NCI-H1092 (cell line): ENCODE data around the gene AKT2.

ENCODE experiments used
- DNase-seq: peaks from one replicate; lab custom pipeline; 2025; lab: John Stamatoyannopoulos, UW

The AKT2 gene

DNA sequence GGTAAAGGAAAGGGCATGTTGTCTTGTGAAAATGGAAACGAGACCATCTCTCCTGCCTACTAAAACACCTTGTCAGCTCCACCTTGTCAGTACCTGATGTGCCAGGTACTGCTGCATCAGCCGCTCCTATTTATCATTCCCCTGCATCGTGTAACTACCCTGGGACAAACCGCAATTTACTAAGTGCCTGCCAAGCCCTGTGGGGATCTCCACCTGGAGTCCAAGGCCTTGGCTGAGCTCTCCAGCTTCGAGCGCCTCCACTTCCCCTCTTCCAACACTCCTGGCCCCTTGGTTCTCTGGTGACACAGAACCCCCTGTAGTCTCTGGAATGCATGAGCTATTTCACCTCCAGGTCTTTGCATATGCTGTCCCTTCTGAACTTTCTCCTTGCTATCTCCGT is 32.8 kb downstream of the AKT2 start:
- DNase-seq = no peak

DNA sequence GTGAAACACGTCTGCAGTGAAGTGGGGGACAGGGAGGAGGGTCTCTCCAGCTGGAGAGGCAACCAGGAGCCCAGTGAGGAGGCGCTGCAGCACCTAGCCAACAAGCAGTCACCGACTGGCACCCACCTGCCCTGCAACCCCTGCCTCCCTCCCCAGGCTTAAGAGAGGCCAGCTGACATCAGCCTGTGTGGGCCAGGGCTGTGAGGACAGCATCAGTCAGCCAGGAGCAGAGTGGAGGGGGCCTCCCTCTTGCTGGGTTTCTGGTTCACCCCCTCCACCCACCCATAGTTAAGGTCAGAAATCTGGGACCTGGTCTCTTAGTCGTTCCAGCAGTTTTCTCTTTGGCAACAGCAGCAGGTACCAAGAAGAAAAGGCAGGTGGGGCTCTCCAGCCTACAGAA is 33.2 kb downstream of the AKT2 start:
- DNase-seq = no peak

DNA sequence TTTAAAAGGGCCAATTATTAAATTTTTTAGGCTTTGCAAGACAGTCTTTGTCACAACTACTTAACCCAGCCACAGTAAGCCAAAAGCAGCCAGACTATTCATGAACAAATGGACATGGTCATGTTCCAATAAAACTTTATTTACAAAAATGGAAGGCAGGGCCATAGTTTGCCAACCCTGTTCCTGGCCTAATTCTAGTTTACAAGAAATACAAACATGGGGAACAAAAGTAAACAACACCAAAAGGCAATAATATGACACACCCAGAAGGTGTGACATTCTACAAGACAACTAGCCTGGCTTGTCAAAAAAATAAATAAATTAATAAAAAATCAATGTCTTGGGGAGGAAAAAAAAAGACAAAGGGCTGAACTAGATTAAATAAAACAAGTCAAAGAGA is 33.9 kb downstream of the AKT2 start:
- no peak for DNase-seq

DNA sequence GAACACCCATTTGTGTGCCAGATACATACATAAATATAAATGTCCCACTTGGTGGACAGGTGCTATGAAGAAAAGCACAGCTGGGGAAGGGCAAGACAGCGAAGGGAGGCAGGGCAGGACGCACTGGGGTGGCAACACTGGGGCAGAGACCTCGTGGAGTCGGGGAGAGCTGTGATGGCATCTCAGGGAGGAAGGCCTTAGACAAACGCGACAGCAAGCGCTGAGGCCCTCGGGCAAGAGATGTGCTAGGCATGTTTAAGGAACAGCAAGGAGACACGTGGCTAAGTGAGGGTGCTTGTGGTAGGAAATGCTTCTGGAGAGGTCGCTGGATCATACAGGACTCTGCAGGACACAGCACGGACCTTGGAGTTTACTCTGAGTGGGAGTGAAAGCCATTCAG is 35.4 kb downstream of the AKT2 start:
- DNase-seq = no peak

DNA sequence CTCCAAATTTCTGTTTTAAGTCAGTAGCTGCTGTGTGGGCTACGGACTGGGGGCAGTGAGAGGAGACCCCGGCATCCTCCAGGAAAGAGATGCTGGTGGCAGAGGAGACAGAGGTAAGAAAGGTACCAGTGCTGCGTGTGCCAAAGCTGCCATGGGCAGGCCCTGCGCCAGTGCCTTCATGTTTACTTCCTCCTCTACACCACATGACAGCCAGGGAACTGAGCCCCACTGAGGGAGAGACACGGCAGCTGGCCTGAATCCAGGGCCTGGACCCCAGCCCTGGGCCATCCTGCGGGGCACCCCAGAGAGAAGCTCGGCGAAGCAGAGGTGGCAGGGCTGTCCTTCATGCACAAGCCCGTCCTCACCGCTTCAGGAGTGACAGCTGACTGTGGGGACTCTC is 35.9 kb downstream of the AKT2 start:
- no peak for DNase-seq

DNA sequence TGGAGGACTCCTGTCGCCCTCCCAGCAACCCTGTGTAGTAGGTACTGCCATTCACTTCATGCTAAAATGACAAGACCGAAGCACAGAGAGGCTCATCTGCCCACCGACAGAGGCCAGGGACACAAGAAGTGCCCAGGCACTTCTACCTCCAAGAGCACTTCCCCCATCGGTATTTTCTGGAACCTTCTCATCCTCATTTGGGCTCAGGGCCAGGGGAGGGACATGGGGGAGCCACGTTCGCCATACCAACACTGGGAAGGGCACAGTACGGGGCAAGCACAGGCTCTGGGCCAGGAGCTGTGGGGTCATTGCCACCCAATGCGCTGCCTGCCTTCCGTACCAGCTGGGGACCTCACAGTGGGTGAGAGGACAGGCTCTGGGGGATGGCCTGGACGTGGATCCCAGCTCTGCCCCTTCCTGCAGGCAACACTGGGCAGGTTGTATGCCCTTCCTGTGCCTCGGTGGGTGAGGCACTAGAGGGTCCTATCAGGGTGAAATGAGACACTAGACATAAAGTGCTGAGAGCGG is 37.3 kb downstream of the AKT2 start:
- DNase-seq = no peak

DNA sequence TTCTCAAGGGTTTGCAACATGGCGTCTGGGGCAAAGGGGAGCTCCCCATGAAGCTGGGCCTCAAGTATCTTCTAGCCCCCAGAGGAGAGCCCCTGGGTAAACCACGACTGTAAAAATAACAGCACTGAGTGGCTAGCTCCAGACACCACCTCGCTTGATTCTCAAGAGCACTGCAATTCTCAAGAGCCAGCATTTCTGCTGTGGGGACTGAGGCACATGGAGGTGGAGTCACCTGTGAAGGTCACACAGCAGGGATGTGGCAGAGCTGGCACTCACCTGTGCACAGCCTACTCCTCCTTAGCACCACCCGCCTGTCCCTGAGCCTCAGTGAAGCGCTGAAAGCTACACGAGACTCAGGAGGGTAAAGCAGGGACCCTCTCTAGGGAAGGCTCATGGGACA is 38.0 kb downstream of the AKT2 start:
- no peak for DNase-seq

DNA sequence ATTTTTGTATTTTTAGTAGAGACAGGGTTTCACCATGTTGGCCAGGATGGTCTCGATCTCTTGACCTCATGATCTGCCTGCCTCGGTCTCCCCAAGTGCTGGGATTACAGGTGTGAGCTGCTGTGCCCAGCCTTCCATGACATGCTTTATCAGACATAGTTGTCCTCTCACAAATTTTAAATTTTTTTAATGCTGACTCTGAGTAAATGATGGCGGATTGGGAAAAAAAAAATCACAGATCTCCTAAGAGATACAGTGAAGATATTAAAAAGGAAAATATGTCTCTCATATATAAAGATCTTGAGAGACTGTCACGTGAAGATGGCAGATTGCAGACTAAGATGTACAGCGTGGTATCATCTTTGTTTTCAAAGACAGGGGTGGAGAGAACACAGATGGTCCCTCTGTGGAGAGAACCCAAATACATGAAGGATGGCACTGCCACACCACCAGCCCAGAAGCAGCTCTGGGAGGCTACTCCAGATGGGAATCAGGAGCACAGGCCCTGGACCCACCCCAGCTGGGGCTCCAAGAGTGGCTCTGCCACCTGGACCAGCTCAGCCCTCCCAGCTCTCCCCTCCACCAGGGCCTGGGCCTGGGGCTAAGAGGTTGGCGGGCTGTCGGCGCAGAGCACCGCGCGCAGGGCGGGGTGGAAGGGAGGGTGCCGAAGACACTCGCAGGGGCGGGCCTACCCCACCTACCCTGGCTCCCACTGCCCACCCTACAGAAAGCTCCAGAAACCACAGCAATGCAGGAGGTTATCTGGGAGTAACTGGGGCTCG is 38.7 kb downstream of the AKT2 start:
- no peak for DNase-seq

DNA sequence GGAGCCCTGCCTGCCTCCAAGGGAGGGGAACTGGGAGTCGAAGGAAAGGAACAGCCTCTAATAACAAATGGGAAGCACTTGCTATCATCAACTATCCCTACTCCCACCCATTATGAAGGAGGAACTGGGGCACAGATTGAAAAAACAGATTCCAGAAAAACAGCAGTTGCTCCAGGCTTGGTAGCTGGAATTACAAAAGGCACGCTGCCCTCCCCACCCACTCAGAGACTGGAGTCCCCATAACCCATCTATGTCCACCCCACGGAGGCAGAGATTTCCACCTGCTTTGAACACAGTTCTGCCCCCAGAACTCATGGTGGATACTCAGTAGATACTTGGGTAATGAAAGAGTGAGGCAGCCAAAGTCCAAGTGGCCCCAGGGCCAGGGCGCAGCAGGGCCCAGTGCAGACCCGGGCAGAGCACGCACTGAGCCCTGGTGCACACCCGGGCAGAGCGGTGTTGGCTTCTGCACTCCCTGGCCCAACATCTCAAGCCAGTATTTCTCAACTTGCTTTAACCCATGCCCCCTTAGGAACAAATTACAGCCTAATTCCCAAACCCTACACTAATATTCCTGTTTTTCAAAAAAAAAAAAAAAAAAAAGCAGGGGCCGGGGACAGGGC is 39.5 kb downstream of the AKT2 start:
- no peak for DNase-seq

DNA sequence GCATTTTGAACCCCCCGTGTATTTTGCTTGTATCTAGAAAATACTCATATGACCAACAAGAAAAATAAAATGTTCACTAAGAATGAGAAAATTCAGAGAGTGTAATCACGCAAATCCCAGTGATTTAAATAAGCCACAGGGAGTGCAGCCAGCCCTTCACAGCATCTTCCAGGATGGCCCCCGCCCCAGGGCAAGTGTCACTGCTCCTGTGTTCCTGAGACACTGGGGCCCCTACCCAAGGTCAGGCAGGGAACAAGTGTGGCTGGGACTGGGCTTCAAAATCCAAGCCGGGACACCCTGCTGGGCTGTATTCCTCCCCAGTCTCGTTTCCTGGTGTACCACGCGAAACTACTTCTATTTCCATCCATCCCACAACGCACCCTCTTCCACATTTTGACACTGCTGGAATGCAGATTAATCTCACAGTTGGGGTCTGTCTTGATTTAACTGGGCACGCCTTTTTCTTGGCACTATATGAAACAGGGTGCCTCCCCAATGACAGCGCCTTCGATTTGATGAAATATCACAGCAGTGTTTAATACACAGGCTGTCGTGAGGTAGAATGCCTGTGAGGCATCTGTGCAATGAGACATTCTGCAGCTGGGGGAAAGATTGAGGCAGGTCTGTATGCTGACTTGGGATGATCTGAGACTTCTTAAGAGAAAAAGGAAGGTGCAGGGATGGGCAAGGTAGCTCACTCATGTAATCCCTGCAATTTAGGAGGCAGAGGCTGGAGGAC is 40.4 kb downstream of the AKT2 start:
- no peak for DNase-seq

DNA sequence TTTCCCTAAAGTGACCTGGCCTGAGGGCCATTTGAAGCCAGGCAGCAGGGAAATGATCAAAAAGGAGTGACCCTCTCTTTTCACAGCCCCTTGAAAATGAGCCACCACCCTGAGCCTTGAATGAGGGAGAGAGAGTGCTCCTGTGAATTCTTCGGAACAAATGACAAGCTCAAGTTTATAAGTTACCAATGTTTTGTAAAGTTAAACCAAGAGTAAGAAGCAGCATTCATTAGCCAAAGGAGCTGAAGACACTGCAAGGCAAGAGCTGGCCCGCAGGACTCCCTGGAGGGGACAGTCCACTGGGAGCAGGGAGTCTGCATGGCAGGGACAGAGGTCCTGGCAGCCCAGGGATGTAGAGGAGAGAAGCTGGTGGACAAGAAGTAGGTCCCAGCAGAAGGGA is 42.0 kb downstream of the AKT2 start:
- DNase-seq = no peak

DNA sequence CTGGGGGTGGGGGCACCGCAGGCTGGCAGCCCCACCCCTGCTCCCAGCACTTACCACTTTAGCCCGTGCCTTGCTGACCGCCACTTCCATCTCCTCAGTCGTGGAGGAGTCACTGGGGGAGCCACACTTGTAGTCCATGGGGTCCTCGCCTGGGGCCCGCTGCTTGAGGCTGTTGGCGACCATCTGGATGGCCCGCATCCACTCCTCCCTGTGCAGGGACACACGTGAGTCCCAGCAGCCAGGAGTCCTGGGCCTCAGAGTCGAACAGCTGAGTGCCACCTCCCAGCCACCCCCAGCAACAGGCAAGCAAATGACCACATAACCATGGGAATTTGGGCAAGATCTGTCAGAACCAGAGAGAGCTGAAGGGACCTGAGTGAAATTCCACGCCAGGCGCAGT is 42.7 kb downstream of the AKT2 start:
- DNase-seq = no peak

DNA sequence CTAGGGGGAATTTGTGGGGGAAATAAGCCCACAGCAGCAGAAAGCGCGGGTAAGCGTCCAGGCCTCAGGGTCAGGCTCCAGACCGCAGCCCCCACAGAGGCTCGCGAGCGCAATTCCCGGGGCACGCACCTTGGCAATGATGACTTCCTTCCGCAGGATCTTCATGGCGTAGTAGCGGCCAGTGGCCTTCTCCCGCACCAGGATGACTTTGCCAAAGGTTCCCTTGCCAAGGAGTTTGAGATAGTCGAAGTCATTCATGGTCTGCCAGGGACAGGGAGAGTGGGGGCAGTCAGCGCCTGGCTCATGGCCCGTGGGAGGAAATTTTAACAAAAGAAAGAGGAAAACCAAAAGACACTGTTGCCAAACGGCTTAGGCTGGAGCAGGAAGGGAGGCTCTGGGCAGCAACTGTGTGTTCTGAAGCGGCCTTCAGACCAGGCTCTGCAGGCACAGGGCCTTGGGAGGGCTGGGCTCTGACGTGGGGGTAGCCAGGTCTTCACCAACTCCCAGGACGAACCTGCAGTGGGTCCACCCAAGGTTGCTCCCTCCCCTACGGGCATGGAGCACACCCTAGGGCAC is 43.2 kb downstream of the AKT2 start:
- no peak for DNase-seq

DNA sequence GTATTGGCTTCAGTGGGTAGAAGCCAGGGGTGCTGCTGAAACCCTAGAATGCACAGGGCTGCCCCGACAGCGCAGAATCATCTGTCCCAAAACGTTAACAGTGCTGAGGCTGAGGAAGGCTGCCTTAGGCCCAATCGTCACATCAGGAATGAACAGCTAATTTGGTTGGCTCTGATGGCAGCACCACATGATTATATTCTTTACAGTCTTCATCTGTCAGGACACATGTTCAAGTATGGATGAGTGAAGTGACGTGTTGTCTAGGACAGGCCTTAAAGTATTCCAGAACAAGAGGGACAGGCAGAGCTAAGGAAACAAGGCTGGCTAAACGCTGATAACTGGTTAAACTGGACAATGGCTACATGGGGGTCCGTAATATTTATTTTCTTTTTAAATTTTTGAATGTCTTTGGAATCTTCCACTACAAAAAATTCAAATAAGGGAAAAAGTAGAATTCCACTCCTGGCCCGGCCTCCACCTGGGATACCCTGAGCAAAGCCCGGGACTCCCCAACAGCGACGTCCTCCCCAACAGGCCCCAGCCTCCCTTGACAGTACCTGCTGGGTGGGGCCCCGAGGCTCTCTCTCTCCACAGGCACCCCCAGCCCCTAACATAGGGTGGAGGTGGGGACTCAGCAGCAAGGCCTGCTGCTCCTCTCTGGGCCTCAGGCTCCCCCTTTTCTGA is 43.9 kb downstream of the AKT2 start:
- DNase-seq = no peak

DNA sequence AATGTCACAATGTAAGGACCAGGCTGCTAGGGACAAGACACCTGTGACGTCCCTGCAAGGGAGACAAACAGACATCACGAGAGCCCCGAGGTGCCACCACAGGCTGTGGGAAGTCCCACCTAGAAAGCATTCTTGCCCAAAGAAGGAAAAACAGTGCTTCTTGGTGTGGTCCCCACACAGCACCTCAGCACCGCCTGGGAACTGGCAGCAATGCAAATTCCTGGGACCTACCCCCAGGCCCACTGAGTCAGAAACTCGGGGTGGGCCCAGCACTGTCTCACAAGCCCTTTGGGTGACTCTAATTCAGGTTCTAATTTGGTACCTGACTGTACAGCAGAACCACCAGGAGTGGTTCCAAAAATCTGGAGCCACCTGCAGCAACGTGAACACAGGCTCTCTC is 44.8 kb downstream of the AKT2 start:
- no peak for DNase-seq

DNA sequence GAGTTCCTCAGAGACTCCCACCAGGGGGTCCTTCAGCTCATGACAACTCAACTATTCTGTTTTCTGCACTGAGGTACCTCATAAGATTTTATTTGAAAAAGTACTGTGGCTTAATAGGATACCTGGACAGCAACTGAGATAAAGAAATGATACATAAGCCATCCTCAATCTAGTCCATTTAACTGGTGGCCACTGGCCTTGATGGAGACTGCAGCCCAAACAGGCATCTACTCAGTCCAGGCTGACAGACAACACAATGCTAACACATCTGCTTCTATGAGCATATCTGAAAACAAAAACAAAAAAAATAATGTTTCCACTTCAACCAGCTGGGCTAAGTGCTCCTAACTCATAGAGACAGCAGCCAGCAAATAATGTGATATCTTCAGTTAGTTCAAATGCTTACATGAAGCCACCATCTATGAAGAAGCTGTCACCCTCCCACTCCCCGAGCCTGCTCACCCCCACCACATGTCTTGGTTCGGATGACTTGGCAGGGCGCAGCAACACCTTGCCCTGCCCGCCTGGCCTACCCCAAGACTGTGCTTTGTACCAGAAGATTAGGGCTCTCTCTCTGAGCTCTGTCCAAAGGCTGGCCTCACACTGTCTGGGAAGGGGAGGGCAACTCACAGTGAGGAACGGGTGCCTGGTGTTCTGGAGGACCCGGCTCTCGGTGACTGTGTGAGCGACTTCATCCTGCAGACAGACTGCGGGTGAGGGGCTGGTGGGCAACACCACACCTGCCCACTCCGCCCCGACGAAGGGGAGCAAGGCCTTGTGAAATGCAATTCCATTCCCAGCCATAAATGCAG is 45.5 kb downstream of the AKT2 start:
- no peak for DNase-seq

DNA sequence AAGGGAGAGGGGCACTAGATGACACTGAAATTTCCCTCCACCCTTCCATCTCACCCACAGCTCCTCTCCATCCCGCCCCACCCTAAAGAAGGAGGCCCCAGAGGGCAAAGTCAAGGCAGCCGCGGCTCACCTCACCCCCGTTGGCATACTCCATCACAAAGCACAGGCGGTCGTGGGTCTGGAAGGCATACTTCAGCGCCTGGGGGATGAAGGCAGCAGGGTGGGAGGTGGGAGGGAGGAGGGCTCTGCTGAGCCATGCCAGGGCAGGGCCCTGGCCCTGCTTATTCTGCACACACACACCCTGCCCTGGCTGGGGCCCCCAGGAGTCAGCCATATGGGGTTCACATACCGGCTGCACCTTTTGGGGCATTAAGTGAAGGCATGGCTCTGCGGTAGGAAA is 46.4 kb downstream of the AKT2 start:
- DNase-seq = no peak

DNA sequence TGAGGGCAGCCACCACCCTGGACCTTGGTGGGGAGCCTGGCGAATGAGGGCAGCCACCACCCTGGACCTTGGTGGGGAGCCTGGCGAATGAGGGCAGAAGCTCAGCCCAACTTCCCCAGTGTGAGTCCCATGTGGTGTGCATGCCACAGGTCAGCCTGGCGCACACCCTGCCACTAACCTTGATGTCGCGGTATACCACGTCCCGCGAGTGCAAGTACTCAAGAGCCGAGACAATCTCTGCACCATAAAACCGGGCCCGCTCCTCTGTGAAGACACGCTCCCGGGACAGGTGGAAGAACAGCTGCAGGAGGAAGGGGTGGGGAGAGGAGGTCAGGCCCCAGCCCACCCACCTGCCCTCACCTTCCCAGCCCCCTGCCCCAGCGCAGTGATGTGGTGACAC is 47.4 kb downstream of the AKT2 start:
- no peak for DNase-seq

DNA sequence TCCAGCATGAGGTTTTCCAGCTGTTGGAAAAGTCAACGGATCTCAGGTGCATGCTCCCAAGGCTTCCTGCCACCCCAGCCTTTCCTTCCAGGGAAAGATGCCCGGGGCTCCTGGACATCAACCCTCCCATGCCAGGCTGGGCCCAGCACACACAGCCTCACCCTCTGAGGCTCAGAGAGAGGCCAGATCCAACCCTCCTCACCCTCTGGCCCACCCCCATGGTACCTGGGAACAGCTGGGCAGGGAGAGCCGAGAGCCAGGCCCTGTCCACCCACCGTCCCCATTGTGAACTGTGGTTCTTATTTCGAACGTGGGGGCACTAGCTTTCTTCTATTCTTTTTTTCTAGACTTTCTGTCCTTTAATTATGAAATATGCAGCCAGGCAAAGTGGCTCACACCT is 48.8 kb downstream of the AKT2 start:
- no peak for DNase-seq

DNA sequence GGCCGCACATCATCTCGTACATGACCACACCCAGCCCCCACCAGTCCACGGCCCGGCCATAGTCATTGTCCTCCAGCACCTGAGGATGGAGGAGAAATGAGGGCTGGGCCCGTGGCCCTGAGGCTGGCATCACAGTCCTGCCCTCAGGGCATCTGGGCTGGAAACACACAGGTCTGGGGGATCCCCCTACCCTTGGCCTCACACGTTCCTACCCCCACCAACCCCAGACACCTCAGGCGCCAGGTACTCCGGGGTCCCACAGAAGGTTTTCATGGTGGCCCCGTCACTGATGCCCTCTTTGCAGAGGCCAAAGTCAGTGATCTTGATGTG is 49.2 kb downstream of the AKT2 start:
- DNase-seq = no peak

DNA sequence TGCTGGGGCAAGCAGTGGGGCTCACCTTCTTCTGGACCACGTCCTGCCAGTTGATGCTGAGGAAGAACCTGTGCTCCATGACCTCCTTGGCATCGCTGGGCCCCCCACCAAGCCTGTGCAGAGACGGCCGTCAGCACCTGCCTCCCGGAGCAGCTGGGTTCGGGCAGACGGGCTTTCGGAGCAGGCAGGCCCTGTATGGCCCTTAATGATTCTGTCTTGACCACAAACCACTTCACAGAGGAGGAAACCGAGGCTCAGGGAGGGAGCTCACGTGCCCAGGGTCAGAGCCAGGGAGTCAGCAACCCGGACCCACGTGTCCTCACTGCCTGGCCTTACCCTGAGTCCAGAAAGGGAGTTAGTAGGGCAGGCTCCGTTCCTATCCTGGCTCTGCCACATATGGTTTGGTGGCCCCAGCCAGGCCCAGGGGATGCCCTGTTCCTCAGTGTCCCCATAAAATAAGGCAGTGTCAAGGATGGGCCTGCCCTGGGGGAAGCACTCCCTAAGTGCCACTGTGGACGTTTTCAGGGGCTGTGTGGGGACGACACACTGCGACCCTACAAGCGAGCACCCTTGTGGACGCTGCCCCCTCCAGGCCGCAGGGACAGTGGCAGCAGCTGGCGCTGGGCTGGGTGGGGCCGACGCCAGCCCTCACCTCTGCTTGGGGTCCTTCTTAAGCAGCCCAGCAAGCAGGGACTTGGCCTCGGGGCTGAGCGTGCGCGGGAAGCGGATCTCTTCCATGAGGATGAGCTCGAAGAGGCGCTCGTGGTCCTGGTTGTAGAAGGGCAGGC is 49.7 kb downstream of the AKT2 start:
- no peak for DNase-seq
